HG02884 (cell line): ENCODE measurements around the gene HTR3E.

Experiments
- ATAC-seq: cut with Tn5 transposase; IDR thresholded peaks from one replicate; pipeline ENCODE4 v1.9.1; 2021; ENCODE audit warnings: mild to moderate bottlenecking, moderate library complexity; ENCODE audit not compliant: unreplicated experiment

Gene HTR3E

GRCh38 chr3:184155644-184156521 lies 59.0 kb downstream of the HTR3E start:
- peak; percentile 29 for ATAC-seq

- ATAC-seq: no peak
These were observed 59.7 kb downstream of the HTR3E start for GRCh38 chr3:184156522-184156955.
